NOMO-1 treated with DMSO at 0.1 percent for 48 hours (cell line): ENCODE measurements around the gene BPIFA1.
A peak's percentile ranks its signal among the peaks of the same experiment; 100 is the strongest.

ENCODE experiments used
- DNase-seq: peaks from one replicate; lab custom pipeline; 2025; ENCODE audit not compliant: unreplicated experiment; lab: John Stamatoyannopoulos, UW

BPIFA1 gene

GRCh38 chr20:33277471-33278441 is 42.0 kb downstream of the BPIFA1 start:
- DNase-seq: no peak

- DNase-seq: no peak
Observed at GRCh38 chr20:33278700-33279099, 42.9 kb downstream of the BPIFA1 start.

GRCh38 chr20:33279261-33279910 is 43.6 kb downstream of the BPIFA1 start:
- DNase-seq: no peak

- no peak for DNase-seq
Observed at GRCh38 chr20:33280000-33280680, 44.3 kb downstream of the BPIFA1 start.

- DNase-seq: no peak
Observed at GRCh38 chr20:33280775-33281174, 45.0 kb downstream of the BPIFA1 start.

- no peak for DNase-seq
Observed at GRCh38 chr20:33281550-33282146, 45.9 kb downstream of the BPIFA1 start.

- DNase-seq: no peak
Observed at GRCh38 chr20:33282196-33282934, 46.6 kb downstream of the BPIFA1 start.

- DNase-seq: no peak
Observed at GRCh38 chr20:33282991-33283555, 47.3 kb downstream of the BPIFA1 start, which contains the start of gene BPIFB1. TSS of gene BPIFB1 (plus strand) at chr20:33283214. CDS start at chr20:33286074, 2,860 bp downstream.

GRCh38 chr20:33284284-33284683 is 48.5 kb downstream of the BPIFA1 start:
- DNase-seq: no peak

GRCh38 chr20:33284937-33285336 is 49.1 kb downstream of the BPIFA1 start:
- no peak for DNase-seq

GRCh38 chr20:33285861-33286495 is 50.2 kb downstream of the BPIFA1 start:
- DNase-seq: no peak

GRCh38 chr20:33287884-33288283 is 52.1 kb downstream of the BPIFA1 start:
- DNase-seq: no peak

- DNase-seq: no peak
Observed at GRCh38 chr20:33290852-33291251, 55.1 kb downstream of the BPIFA1 start.

GRCh38 chr20:33291416-33291815 is 55.6 kb downstream of the BPIFA1 start:
- DNase-seq: no peak

- DNase-seq: peak; percentile 12
Observed at GRCh38 chr20:33291830-33292355, 56.1 kb downstream of the BPIFA1 start.
